HepG2 (cell line): ENCODE measurements around the gene KBTBD13. TPM values are rescaled to one million over a fixed set of nuclear protein-coding genes. Genes with fewer than 3 reads are reported as not detected.
A peak's percentile ranks its signal among the peaks of the same experiment; 100 is the strongest.

ENCODE experiments used
- AHR ChIP-seq: IDR thresholded peaks from 2 replicates; pipeline ENCODE4 v1.6.1; 2018; ENCODE audit warnings: missing genetic modification reagents, missing compliant biosample characterization
- ARNT ChIP-seq: fragments of 450-650 bp; IDR thresholded peaks from 2 replicates; pipeline ENCODE4 v1.6.1; 2017
- FOXC1 ChIP-seq: sonication (generic); formaldehyde crosslinking; IDR thresholded peaks from 2 replicates; pipeline ENCODE4 v1.8.0; 2022; ENCODE audit warnings: mild to moderate bottlenecking, missing genetic modification reagents, borderline replicate concordance
- GATAD2A ChIP-seq: IDR thresholded peaks from 2 replicates; pipeline ENCODE4 v1.6.1; 2016
- HNF1A ChIP-seq, 2 experiments: sonication (generic) in 1 of 2; formaldehyde crosslinking in 1 of 2; IDR thresholded peaks; 2 replicates each; pipeline versions ENCODE4 v1.4.0 to v1.6.1; 2016 to 2020; ENCODE audit warnings: borderline replicate concordance in 1 of 2, low read depth in 1 of 2, mild to moderate bottlenecking in 1 of 2, missing genetic modification reagents in 1 of 2
- HNF1B ChIP-seq: sonication (generic); formaldehyde crosslinking; IDR thresholded peaks from 2 replicates; pipeline ENCODE4 v1.5.1; 2020; ENCODE audit warnings: mild to moderate bottlenecking, moderate library complexity, missing genetic modification reagents
- KAT7 ChIP-seq: IDR thresholded peaks from 2 replicates; pipeline ENCODE4 v1.6.1; 2018; ENCODE audit warnings: borderline replicate concordance, missing compliant biosample characterization
- LCORL ChIP-seq, 2 experiments: fragments of 450-650 bp in 1 of 2; sonication (generic) in 1 of 2; formaldehyde crosslinking in 1 of 2; IDR thresholded peaks; 2 replicates each; pipeline versions ENCODE4 v1.5.0 to v1.6.1; 2017 to 2020; ENCODE audit warnings: antibody characterized with exemption in 1 of 2, missing genetic modification reagents in 1 of 2
- MEIS2 ChIP-seq: sonication (generic); formaldehyde crosslinking; IDR thresholded peaks from 2 replicates; pipeline ENCODE4 v1.9.0; 2021; ENCODE audit warnings: mild to moderate bottlenecking, missing genetic modification reagents
- RFX3 ChIP-seq: IDR thresholded peaks from 2 replicates; pipeline ENCODE4 v1.6.1; 2016; ENCODE audit warnings: missing biosample characterization, missing genetic modification reagents
- SALL1 ChIP-seq: sonication (generic); formaldehyde crosslinking; IDR thresholded peaks from 2 replicates; pipeline ENCODE4 v1.8.0; 2022; ENCODE audit warnings: mild to moderate bottlenecking, missing genetic modification reagents
- SMC3 ChIP-seq: IDR thresholded peaks from 2 replicates; pipeline ENCODE4 v1.6.1; 2011; ENCODE audit warnings: low read length, improper control_type of control experiment
- SP5 ChIP-seq: IDR thresholded peaks from 2 replicates; pipeline ENCODE4 v1.6.1; 2016; ENCODE audit warnings: low read depth, borderline replicate concordance
- TAF1 ChIP-seq: sonication (generic); formaldehyde crosslinking; IDR thresholded peaks from 2 replicates; pipeline ENCODE4 v1.4.0; 2020; ENCODE audit warnings: missing genetic modification reagents
- TGIF2 ChIP-seq: IDR thresholded peaks from 2 replicates; pipeline ENCODE4 v1.6.1; 2016; ENCODE audit warnings: control low read depth, missing compliant biosample characterization
- YY1 ChIP-seq: IDR thresholded peaks from 2 replicates; pipeline ENCODE4 v1.6.1; 2011; ENCODE audit warnings: low read length, low read depth, moderate library complexity, mild to moderate bottlenecking; ENCODE audit not compliant: insufficient read depth, insufficient replicate concordance
- ZBTB25 ChIP-seq: IDR thresholded peaks from 2 replicates; pipeline ENCODE4 v1.6.1; 2018; ENCODE audit warnings: missing genetic modification reagents
- ZFAT ChIP-seq: sonication (generic); formaldehyde crosslinking; conservative IDR thresholded peaks from 2 replicates; pipeline ENCODE4 v1.8.1; 2023; ENCODE audit warnings: missing genetic modification reagents, inconsistent platforms
- ZKSCAN8 ChIP-seq: IDR thresholded peaks from 2 replicates; pipeline ENCODE4 v1.6.1; 2016; ENCODE audit warnings: borderline replicate concordance, missing genetic modification reagents, missing compliant biosample characterization
- ZNF34 ChIP-seq: sonication (generic); formaldehyde crosslinking; IDR thresholded peaks from 2 replicates; pipeline ENCODE4 v1.4.0; 2020; ENCODE audit warnings: mild to moderate bottlenecking, missing genetic modification reagents, borderline replicate concordance
- ZNF460 ChIP-seq: sonication (generic); formaldehyde crosslinking; IDR thresholded peaks from 2 replicates; pipeline ENCODE4 v1.5.1; 2020; ENCODE audit warnings: missing genetic modification reagents, mild to moderate bottlenecking, borderline replicate concordance
- ZNF547 ChIP-seq: sonication (generic); formaldehyde crosslinking; IDR thresholded peaks from 2 replicates; pipeline ENCODE4 v1.5.1; 2020; ENCODE audit warnings: mild to moderate bottlenecking, missing genetic modification reagents
- ZSCAN12 ChIP-seq: sonication (generic); formaldehyde crosslinking; IDR thresholded peaks from 2 replicates; pipeline ENCODE4 v1.9.0; 2021; ENCODE audit warnings: mild to moderate bottlenecking, missing genetic modification reagents
- polyA plus RNA-seq, 8 experiments: library from polyadenylated mRNA; depleted of rRNA in 3 of 8; stranded (reverse) in 7 of 8; unstranded in 1 of 8; fragments of >200 nt; fragmentation: Illumina TruSeq in 4 of 8; extraction: Trizol in 4 of 8; gene quantifications; 2 replicates each; pipeline versions ENCODE4 v1.2.1 to v1.2.3, GENCODE V29; 2011 to 2016; ENCODE audit warnings: low read depth in 4 of 8, missing spikeins in 1 of 8, mixed read lengths in 1 of 8; ENCODE audit not compliant: insufficient read depth in 1 of 8
- total RNA-seq, 5 experiments: library from RNA; depleted of rRNA; stranded (reverse); fragments of >200 nt; fragmentation: Illumina TruSeq; extraction: Trizol; gene quantifications; 2 replicates each; pipeline ENCODE4 v1.2.3, GENCODE V29; 2016; ENCODE audit warnings: low read depth in 1 of 5

KBTBD13 gene
- total and polyA plus RNA-seq, 2 of the 13 experiments (the other 11 are each of a cell fraction or from before 2014, with no cell fraction given): not detected

- TF ChIP-seq HNF1B: peak; percentile 66
- TF ChIP-seq ZFAT (CRISPR knock-in tag): no peak
- 0 out of 2 replicates have a peak, but pooled peaks have one; percentile 54 for TF ChIP-seq ZKSCAN8 (CRISPR knock-in tag)
- TF ChIP-seq KAT7 (CRISPR knock-in tag): peak; percentile 69; the same call in 1 of the 2 replicates
- TF ChIP-seq ZBTB25 (CRISPR knock-in tag): 0 out of 2 replicates have a peak, but pooled peaks have one; percentile 40
- TF ChIP-seq YY1: peak; percentile 38
- TF ChIP-seq TAF1 (CRISPR knock-in tag): 0 out of 2 replicates have a peak, but pooled peaks have one; percentile 15
- no peak for TF ChIP-seq RFX3
- TF ChIP-seq ZNF460 (CRISPR knock-in tag): no peak
- 0 out of 2 replicates have a peak, but pooled peaks have one; percentile 34 for TF ChIP-seq SP5
- peak; percentile 72; the same call in 1 of the 2 replicates for TF ChIP-seq AHR
- peak; percentile 44; the same call in 1 of the 2 replicates for TF ChIP-seq GATAD2A (CRISPR knock-in tag)
- no peak for TF ChIP-seq LCORL (IDR thresholded peaks at IDR 0.05)
- TF ChIP-seq LCORL (CRISPR knock-in tag; IDR thresholded peaks at IDR 0.05): peak; percentile 48; the same call in 1 of the 2 replicates
- peak; percentile 79; the same call in 1 of the 2 replicates for TF ChIP-seq MEIS2 (CRISPR knock-in tag)
- TF ChIP-seq TGIF2 (CRISPR knock-in tag): peak; percentile 81; the same call in 1 of the 2 replicates
- no peak for TF ChIP-seq HNF1A (IDR thresholded peaks at IDR 0.05; ENCODE audit: low read depth)
- TF ChIP-seq HNF1A (CRISPR knock-in tag; IDR thresholded peaks at IDR 0.05; ENCODE audit: borderline replicate concordance): peak; percentile 27; the same call in 1 of the 2 replicates
- TF ChIP-seq SALL1 (CRISPR knock-in tag): peak; percentile 47; the same call in 1 of the 2 replicates
- 0 out of 2 replicates have a peak, but pooled peaks have one; percentile 17 for TF ChIP-seq ZNF547
- TF ChIP-seq ARNT: no peak
- 0 out of 2 replicates have a peak, but pooled peaks have one; percentile 48 for TF ChIP-seq ZNF34 (CRISPR knock-in tag)
- peak; percentile 69; the same call in 1 of the 2 replicates for TF ChIP-seq FOXC1
- peak; percentile 98 for TF ChIP-seq SMC3
- no peak for TF ChIP-seq ZSCAN12 (CRISPR knock-in tag)
Measured at GRCh38 chr15:65054333-65055200, 22.0 kb upstream of the KBTBD13 start (continued).
